ENCODE measurements around the gene DYTN. TPM values are rescaled to one million over a fixed set of nuclear protein-coding genes. Genes with fewer than 3 reads are reported as not detected.

DYTN gene
- total and polyA plus RNA-seq, 2 donors from 2014 or later, result not detected

DNA sequence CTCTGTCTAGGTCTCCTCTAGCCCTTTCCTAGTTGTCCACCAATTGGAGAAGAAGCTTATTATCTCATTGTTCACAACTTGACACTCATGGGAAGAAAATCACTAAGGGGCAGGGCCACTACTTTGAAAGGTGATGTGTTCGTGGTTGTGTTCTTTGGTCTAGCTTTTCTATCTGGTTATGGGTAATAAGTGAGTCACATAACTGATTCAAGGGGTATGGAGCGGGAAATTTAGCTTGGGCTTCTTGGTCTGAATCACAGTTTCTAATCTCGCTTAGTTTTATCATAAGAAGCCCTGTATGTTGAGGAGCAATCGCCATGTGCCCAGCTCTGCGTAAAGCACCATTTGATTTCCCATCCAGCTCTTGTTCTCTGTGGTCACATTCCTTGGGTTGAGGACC, 18.7 kb upstream of the DYTN start:
- Histone ChIP-seq H3K27ac (ENCODE audit: low read depth in 2 of 2, low read length in 2 of 2) (no peak overlapping the region), H3K36me3 (ENCODE audit: control insufficient read depth in 2 of 3, insufficient read depth in 3 of 3, low read length in 3 of 3) (no peaks in the 10 kb centered on the region), H3K9ac (ENCODE audit: low read length in 3 of 3) (no peak overlapping the region), H3K27me3 (ENCODE audit: control insufficient read depth, insufficient read depth, low read length) (no peaks in the 10 kb centered on the region), H3K4me1 (ENCODE audit: control insufficient read depth in 2 of 3, insufficient read depth in 2 of 3, low read depth in 1 of 3, low read length in 3 of 3) (no peaks in the 10 kb centered on the region), H3K9me3 (ENCODE audit: control insufficient read depth in 2 of 3, insufficient read depth in 1 of 3, low read length in 3 of 3) (no peaks in the 10 kb centered on the region), H3K4me3 (ENCODE audit: low read length in 3 of 3) (no peak overlapping the region)
- TF ChIP-seq, protein P1, sequence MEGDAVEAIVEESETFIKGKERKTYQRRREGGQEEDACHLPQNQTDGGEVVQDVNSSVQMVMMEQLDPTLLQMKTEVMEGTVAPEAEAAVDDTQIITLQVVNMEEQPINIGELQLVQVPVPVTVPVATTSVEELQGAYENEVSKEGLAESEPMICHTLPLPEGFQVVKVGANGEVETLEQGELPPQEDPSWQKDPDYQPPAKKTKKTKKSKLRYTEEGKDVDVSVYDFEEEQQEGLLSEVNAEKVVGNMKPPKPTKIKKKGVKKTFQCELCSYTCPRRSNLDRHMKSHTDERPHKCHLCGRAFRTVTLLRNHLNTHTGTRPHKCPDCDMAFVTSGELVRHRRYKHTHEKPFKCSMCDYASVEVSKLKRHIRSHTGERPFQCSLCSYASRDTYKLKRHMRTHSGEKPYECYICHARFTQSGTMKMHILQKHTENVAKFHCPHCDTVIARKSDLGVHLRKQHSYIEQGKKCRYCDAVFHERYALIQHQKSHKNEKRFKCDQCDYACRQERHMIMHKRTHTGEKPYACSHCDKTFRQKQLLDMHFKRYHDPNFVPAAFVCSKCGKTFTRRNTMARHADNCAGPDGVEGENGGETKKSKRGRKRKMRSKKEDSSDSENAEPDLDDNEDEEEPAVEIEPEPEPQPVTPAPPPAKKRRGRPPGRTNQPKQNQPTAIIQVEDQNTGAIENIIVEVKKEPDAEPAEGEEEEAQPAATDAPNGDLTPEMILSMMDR (IDR thresholded peaks at IDR 0.05; ENCODE audit: borderline replicate concordance, extremely low read depth, insufficient read depth), result no peak
- intact Hi-C loops (cut with DNase I), result no loop called here
- no peak for FAIRE-seq
- DNase-seq, result no peak

DNA sequence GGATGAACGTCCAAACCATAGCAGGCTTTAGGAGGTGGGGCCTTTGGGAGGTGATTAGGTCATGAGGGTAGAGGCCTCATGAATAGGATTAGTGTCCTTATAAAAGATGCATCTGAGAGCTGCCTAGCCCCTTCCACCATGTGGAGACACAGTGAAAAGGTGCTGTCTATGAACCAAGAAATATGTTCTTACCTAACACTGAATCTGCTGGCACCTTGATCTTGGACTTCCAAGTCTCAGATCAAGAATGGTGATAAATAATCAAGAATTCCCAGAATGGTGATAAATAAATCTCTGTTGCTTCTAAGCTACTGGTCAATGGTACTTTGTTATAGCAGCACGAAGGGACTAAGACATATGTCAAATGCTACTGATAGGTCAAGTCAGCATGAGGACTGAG, 15.1 kb upstream of the DYTN start:
- H3K9ac ChIP-seq (ENCODE audit: low read length in 3 of 3), result no peak overlapping the region
- H3K27ac ChIP-seq (ENCODE audit: low read depth in 2 of 2, low read length in 2 of 2), result no peak overlapping the region
- no peaks in the 10 kb centered on the region for H3K36me3 ChIP-seq (ENCODE audit: control insufficient read depth in 2 of 3, insufficient read depth in 3 of 3, low read length in 3 of 3)
- DNase-seq (no peak), FAIRE-seq (no peak)
- TF ChIP-seq, protein P1 (IDR thresholded peaks at IDR 0.05; ENCODE audit: borderline replicate concordance, extremely low read depth, insufficient read depth), result no peak
- H3K9me3 ChIP-seq (ENCODE audit: control insufficient read depth in 2 of 3, insufficient read depth in 1 of 3, low read length in 3 of 3), result no peaks in the 10 kb centered on the region
- intact Hi-C loops (cut with DNase I), result no loop called here
- H3K4me3 ChIP-seq (ENCODE audit: low read length in 3 of 3), result no peak overlapping the region
- no peaks in the 10 kb centered on the region for H3K4me1 ChIP-seq (ENCODE audit: control insufficient read depth in 2 of 3, insufficient read depth in 2 of 3, low read depth in 1 of 3, low read length in 3 of 3)
- H3K27me3 ChIP-seq (ENCODE audit: control insufficient read depth, insufficient read depth, low read length), result no peaks in the 10 kb centered on the region

DNA sequence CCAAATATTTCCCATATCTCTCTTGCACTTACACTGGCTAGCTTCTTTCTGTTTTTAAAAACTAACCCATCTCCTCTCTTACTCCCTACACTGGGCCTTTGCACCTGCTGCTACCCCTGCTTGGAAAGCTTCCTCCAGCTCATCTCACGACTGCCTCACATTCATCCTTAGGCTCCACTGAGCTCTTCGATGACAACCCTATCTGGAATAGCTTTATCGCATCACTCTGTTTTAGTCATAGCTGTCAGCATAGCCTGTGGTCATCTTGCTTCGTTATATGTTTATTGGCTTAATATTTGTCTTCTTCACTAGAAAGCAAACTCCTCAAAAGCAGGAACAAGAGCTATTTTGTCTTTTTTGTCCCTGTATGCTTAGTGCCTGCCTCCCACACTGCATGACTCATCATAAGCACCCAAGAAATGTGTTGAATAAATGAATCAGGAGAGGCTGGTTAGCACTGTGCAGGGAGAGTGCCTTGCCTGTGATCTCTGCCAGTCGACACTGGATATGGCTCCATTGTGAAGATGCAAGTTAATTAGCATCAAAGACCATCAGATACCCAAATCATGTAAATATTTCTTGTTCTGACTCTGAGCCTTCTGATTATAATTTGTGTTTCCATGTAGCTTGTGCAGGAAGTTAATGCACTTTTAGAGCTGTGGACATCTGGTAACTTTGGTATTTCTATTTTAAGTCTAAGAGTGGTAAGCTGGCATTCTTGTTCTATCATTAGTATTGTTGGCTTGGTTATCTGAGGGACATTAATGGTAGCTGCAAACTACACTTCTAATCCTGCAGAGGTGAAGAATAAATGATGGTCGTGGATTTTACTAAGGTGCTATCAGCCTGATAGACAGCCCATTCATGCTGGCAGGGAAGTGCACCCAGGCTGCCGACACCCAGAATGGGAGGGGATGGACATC, 10.3 kb upstream of the DYTN start:
- H3K4me3 ChIP-seq (ENCODE audit: low read length in 3 of 3), result no peak overlapping the region
- intact Hi-C loops (cut with DNase I), result no loop called here
- no peak for FAIRE-seq
- H3K9ac ChIP-seq (ENCODE audit: low read length in 3 of 3), result no peak overlapping the region
- H3K9me3 ChIP-seq (ENCODE audit: control insufficient read depth in 2 of 3, insufficient read depth in 1 of 3, low read length in 3 of 3), result no peaks in the 10 kb centered on the region
- H3K27me3 ChIP-seq (ENCODE audit: control insufficient read depth, insufficient read depth, low read length), result no peaks in the 10 kb centered on the region
- no peaks in the 10 kb centered on the region for H3K36me3 ChIP-seq (ENCODE audit: control insufficient read depth in 2 of 3, insufficient read depth in 3 of 3, low read length in 3 of 3)
- TF ChIP-seq, protein P1 (IDR thresholded peaks at IDR 0.05; ENCODE audit: borderline replicate concordance, extremely low read depth, insufficient read depth), result no peak
- no peak for DNase-seq
- no peak overlapping the region for H3K27ac ChIP-seq (ENCODE audit: low read depth in 2 of 2, low read length in 2 of 2)
- no peaks in the 10 kb centered on the region for H3K4me1 ChIP-seq (ENCODE audit: control insufficient read depth in 2 of 3, insufficient read depth in 2 of 3, low read depth in 1 of 3, low read length in 3 of 3)

Data from kidney (tissue), 14 donors.